Muscle layer of colon (tissue), 2 donors: ENCODE results near the gene RBKS.

Experiments used
- H3K27ac ChIP-seq: one replicate; pipeline ENCODE4 v1.7.0; 2013; ENCODE audit warnings: low read depth, mild to moderate bottlenecking, low read length, moderate library complexity
- H3K27me3 ChIP-seq, 2 donors: one replicate each; pipeline ENCODE4 v1.7.0; 2013; ENCODE audit warnings: low read length in 2 of 2, mild to moderate bottlenecking in 2 of 2; ENCODE audit not compliant: insufficient read depth in 2 of 2, control insufficient read depth in 1 of 2
- H3K36me3 ChIP-seq: one replicate; pipeline ENCODE4 v1.7.0; 2013; ENCODE audit warnings: mild to moderate bottlenecking, low read length; ENCODE audit not compliant: insufficient read depth
- H3K4me1 ChIP-seq: one replicate; pipeline ENCODE4 v1.7.0; 2013; ENCODE audit warnings: mild to moderate bottlenecking, low read length; ENCODE audit not compliant: insufficient read depth
- H3K4me3 ChIP-seq, 2 donors: one replicate each; pipeline ENCODE4 v1.7.0; 2013; ENCODE audit warnings: low read length in 2 of 2, low read depth in 1 of 2, mild to moderate bottlenecking in 1 of 2, moderate library complexity in 1 of 2
- H3K9ac ChIP-seq: one replicate; pipeline ENCODE4 v1.7.0; 2013; ENCODE audit warnings: low read length
- H3K9me3 ChIP-seq: one replicate; pipeline ENCODE4 v1.7.0; 2013; ENCODE audit warnings: mild to moderate bottlenecking, low read length
- donor health status: abdominal sarcoma.
- donor health status: Adenocarcinoma of cecum.

RBKS gene

DNA sequence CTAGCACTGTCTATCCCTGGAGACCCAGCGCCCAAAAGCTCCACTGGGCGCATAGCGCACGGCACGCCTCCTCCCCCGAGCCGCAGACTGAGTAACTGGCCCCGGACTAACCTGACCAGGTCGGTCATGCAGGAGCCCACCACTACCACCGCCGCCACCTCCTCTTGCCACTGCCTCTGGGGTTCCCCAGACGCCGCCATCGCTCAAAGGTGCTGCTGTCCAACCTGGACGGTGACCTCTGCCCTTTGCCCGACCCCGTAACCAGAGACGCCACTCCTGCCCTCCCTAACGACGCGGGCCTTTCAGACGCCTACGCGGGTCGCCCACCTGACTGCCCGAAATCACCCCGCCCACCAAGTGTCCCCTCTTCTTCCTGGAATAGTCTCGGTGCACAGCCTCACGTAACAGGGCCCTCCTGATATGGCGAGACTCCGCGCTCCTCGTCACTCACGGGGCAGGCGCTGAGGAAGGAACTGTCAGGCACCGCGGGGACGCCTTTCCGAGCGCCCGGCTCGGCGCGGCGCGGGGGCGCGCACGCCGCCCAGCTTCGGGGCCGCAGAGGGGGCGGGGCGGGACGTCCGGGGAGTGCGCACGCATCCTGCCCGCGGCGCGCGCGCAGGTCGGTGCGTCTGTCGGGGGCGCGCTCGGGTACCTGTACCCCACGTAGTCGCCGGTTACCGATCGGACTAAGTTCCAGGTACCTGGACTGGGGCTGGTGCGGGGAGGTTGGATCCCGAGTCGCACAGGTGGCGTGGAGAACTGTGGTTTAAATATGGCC, at the start of gene RBKS, which contains the start of gene BABAM2:
RBKS (minus strand) TSS at position 242 of the 778 bp plus-strand sequence; CDS start at position 200, 42 bp downstream.
BABAM2 (plus strand) TSS at position 584 of the 778 bp plus-strand sequence. CDS start 3,828 bp downstream, outside the sequence.
- Histone ChIP-seq H3K4me1 (peaks cover 7% of the 10 kb centered on the region), H3K27me3 (no peaks in the 10 kb centered on the region), H3K36me3 (no peaks in the 10 kb centered on the region), H3K4me3 (peak within 1 kb of the TSS; percentile 53 to 94), H3K27ac (peak within 1 kb of the TSS; percentile 74), H3K9me3 (no peaks in the 10 kb centered on the region), H3K9ac (peak within 1 kb of the TSS; percentile 96)

DNA sequence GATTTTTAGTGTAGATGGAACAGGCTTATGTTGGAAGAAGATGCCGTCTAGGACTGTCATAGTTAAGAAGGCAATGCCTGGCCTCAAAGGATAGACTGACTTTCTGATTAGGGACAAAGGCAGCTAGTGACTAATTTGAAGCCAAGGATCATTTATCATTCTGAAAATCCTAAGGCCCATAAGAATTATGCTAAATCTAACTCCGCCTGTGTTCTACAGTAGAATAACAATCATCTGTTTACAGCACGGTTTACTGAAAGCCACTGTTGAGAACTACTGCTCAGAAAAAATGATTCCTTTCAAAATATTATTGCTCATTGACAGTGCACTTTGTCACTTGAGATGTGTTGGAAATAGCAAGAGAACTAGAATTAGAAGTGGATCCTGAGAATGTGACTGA, 44.8 kb upstream of the RBKS start:
- no peak overlapping the region for H3K4me3 ChIP-seq
- no peak overlapping the region for H3K27ac ChIP-seq
- H3K36me3 ChIP-seq, result no peaks in the 10 kb centered on the region
- no peak overlapping the region for H3K9ac ChIP-seq
- no peaks in the 10 kb centered on the region for H3K9me3 ChIP-seq
- H3K27me3 ChIP-seq, result no peaks in the 10 kb centered on the region
- peaks cover under 1% of the 10 kb centered on the region for H3K4me1 ChIP-seq

DNA sequence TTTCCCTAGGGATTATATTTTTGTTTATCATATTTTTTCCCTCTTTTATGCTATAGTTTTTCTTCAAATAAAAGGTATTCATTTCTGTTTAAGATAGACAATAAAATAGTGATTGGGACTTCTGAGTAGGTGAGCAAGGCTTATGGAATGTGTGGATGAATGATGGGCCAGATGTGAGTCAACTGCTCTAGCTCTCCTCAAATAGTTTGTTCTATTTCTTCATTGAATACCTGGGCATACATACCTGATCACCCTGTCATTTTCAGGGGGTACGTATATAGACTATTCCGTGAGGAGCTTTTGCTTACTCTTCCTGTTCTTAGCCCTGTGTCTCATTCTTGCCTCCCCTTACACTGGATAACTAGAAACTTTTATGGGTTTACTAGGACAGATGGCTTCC, 42.2 kb upstream of the RBKS start:
- Histone ChIP-seq H3K27me3 (no peaks in the 10 kb centered on the region), H3K36me3 (no peaks in the 10 kb centered on the region), H3K4me3 (no peak overlapping the region), H3K9me3 (no peaks in the 10 kb centered on the region), H3K4me1 (peaks cover 6% of the 10 kb centered on the region), H3K27ac (no peak overlapping the region), H3K9ac (no peak overlapping the region)

DNA sequence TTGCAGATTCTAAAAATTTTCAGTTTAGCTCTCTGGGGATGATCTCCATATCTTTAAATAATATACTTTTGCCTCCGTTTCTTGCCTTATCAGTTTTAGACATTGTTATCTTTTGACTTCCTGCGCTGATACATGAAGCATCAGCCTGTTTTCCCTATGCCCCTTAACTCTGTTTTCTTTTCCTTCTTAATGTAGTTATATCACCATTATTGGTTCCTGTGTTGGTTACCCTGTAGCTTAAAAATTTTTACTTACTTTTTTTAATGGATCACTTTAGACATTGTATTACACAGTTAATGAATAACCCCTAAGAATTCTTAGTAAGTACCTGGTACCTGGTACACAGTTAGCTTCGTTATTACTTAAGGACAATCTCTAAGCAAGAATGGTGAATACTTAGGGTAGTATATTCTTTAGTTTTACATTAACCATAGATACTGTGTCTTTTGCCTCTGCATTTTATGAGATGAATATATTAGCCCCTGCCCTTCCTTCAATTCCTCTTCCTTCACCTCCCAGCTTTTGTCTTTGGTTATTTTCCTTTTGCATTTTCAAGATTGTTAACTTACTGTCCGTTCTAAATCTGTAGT, 41.3 kb upstream of the RBKS start:
- H3K9me3 ChIP-seq, result no peaks in the 10 kb centered on the region
- no peak overlapping the region for H3K4me3 ChIP-seq
- peaks cover 6% of the 10 kb centered on the region for H3K4me1 ChIP-seq
- H3K27me3 ChIP-seq, result no peaks in the 10 kb centered on the region
- no peak overlapping the region for H3K27ac ChIP-seq
- H3K36me3 ChIP-seq, result no peaks in the 10 kb centered on the region
- no peak overlapping the region for H3K9ac ChIP-seq

DNA sequence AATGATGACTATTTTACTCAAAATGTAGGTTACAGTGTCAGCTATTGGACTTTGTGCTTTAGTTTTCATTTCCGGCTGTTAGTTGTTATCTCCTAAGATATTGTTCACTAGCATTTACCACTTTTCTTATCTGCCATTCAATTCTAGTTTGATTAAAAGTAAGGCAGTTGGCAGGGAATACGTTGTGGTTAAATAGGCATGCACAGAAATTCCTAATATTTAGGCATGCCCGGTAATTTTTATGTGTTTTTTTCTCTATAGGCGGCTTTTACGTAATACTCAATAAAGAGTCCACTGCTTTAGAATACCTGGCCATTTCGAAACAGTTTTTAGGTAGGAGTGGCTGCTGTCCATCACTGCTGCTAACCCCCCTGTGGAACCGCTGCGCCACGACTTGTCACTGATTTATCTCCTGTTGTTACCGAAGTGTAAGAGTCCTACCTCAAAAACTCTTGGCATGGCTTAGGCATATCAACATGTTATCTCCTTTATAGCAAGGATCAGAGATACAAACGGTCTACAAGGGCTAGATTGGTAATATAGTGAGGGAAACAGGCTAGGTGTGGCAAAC, 39.8 kb upstream of the RBKS start:
- H3K9me3 ChIP-seq, result no peaks in the 10 kb centered on the region
- no peak overlapping the region for H3K4me3 ChIP-seq
- H3K27me3 ChIP-seq, result no peaks in the 10 kb centered on the region
- no peak overlapping the region for H3K9ac ChIP-seq
- H3K27ac ChIP-seq, result no peak overlapping the region
- H3K36me3 ChIP-seq, result no peaks in the 10 kb centered on the region
- peaks cover 6% of the 10 kb centered on the region for H3K4me1 ChIP-seq

DNA sequence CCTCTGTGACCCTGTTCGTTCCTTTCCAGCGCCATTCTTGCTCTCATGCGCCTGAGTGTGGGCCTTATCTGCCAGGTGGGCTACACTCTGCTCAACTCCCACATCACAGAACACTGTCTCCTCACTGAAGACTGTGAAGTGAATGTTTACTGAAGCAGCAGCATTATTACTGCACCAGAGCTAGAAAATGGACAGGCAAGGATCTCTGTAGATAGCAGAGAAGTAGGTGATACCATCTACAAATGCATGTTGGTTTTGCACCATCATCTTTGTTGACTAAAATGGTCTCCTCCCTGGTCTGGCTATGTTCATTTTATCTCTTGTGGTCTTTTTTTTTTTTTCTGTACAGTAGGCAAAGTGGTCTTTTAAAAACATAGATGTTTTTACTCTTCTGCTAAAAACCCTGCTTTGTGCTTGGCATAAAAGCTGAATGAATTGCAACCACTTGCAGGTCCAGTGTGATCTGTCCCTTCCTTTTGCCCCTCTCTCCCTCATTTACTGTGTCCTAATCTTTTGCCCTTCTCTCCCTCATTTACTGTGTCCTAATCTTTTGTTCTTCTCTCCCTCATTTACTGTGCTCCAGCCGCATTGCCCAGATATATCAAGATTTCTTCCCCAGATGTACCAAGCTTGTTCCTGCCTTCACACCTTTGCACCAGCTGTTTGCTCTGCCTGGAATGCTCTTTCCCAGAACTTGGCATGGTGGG, 35.7 kb upstream of the RBKS start:
- Histone ChIP-seq H3K36me3 (no peaks in the 10 kb centered on the region), H3K27me3 (no peaks in the 10 kb centered on the region), H3K4me1 (peaks cover 6% of the 10 kb centered on the region), H3K9me3 (no peaks in the 10 kb centered on the region), H3K9ac (no peak overlapping the region), H3K4me3 (no peak overlapping the region), H3K27ac (no peak overlapping the region)

DNA sequence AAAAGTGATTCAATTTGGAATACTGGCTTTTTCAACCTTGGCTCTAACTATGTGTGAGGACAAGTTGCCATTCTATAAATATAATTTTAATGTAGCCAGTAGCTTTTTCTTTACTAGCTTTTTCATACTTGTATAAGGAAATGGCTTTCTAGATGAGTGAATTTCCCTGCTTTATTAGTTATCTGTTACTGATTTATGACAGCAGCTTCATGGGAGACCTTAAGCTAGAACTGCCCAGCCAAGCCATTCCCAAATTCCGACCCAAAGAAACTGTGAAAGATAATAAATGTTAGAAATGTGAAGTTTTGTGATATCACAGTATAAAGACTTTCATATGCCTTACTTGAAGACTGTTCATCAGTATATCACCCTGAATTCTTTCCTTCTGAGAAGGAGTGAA, 32.7 kb upstream of the RBKS start:
- no peaks in the 10 kb centered on the region for H3K9me3 ChIP-seq
- no peaks in the 10 kb centered on the region for H3K36me3 ChIP-seq
- no peak overlapping the region for H3K4me3 ChIP-seq
- H3K4me1 ChIP-seq, result no peaks in the 10 kb centered on the region
- no peak overlapping the region for H3K9ac ChIP-seq
- H3K27me3 ChIP-seq, result no peaks in the 10 kb centered on the region
- H3K27ac ChIP-seq, result no peak overlapping the region

DNA sequence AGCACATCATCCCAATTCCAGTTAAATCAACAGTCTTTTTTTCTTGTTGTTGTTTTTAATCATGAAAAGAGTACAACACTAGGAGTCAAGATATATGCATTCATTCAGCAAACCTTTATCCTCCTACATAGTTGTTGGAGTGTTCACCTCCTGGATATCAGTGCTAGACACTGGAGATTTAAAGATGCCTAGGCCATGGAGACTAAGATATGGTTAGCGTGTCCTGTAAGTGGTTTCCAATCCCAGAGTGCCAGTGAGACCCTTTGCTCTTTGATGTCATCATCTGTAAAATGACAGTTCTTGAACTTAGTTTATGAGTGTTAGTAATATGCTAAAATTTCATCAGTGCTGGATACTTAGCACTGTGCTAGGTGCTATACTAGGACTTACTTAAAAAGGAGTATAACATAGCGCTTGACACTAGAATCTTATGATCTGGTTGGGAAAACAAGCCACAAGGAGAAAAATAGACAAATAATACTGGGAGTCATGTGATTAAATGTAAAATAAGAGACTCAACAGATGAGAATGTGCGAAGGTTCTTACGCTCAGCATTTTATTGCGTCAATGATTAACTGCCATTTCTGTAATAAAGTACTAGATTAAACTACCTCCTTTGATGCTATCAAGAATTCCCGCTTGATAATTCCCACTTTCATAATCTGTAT, 31.8 kb upstream of the RBKS start:
- no peaks in the 10 kb centered on the region for H3K9me3 ChIP-seq
- H3K27me3 ChIP-seq, result no peaks in the 10 kb centered on the region
- no peak overlapping the region for H3K4me3 ChIP-seq
- H3K9ac ChIP-seq, result no peak overlapping the region
- no peaks in the 10 kb centered on the region for H3K36me3 ChIP-seq
- no peaks in the 10 kb centered on the region for H3K4me1 ChIP-seq
- no peak overlapping the region for H3K27ac ChIP-seq

DNA sequence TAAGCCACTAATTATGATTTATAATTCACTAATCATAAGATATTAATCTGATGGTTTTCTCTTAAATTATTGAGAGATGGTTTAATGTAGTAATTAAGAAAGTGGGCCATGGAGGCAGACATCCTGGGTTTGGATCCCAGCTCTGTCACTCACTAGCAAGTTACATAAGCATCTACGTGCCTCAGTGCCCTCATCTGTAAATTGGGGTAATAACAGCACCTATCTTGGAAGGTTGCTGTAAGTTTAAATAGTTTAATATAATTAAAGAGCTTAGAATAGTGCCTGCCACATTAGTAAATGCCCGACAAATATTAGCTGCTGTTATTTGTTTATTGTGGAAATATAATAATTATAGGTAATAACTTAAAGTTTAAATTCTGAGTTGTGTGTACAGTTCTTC, 31.2 kb upstream of the RBKS start:
- no peak overlapping the region for H3K4me3 ChIP-seq
- no peak overlapping the region for H3K9ac ChIP-seq
- H3K27ac ChIP-seq, result no peak overlapping the region
- H3K9me3 ChIP-seq, result no peaks in the 10 kb centered on the region
- H3K27me3 ChIP-seq, result no peaks in the 10 kb centered on the region
- H3K4me1 ChIP-seq, result peaks cover 3% of the 10 kb centered on the region
- H3K36me3 ChIP-seq, result no peaks in the 10 kb centered on the region

DNA sequence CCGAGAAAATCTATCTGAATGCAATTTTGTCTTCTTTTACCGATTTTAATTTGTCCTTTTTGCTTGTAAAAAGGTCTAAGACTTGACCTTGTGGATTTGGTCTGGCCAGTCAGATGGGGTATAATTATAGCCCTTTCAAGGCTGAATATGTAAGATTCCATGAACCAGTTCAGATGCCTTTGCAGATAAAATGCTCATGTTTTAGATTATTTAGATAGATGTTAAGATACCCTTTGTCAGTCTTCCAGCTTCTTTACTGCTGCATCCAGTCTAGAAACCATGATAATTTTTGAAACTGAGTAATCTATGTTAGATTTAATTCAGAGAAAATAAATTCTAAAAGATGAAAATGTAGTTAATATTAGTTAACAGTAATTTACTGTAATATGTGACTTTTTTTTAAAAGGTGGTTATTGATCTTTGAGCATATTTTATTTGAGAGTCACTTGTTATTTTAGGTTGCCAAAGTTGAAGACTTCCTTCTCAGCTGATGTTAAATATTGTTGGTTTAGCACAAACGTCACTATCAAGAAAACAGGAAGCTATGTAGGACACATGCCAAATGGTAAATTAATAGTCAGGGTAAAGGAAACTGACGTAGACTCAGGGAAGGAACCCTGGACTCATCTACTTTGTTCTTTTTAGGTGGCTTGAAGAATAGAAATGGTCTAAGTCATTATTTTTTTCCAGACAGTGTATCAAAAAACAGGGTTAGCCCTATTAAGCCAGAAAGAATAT, 30.1 kb upstream of the RBKS start:
- no peaks in the 10 kb centered on the region for H3K27me3 ChIP-seq
- H3K4me3 ChIP-seq, result no peak overlapping the region
- H3K36me3 ChIP-seq, result no peaks in the 10 kb centered on the region
- H3K9me3 ChIP-seq, result no peaks in the 10 kb centered on the region
- peaks cover 10% of the 10 kb centered on the region for H3K4me1 ChIP-seq
- H3K9ac ChIP-seq, result no peak overlapping the region
- H3K27ac ChIP-seq, result no peak overlapping the region
